ENCODE data around the gene GK2.

Gene GK2

GRCh38 chr4:79445371-79445781 is 37.3 kb upstream of the GK2 start (continued):
- TF ChIP-seq ZNF214 (tag by site-specific recombination; IDR thresholded peaks at IDR 0.05; ENCODE audit: borderline replicate concordance) (no peak), GFI1B (tag by site-specific recombination; IDR thresholded peaks at IDR 0.05) (no peak), ZNF37A (tag by site-specific recombination; IDR thresholded peaks at IDR 0.05) (no peak), ZNF26 (tag by site-specific recombination; IDR thresholded peaks at IDR 0.05) (no peak), WT1 (tag by site-specific recombination; IDR thresholded peaks at IDR 0.05) (peak; percentile 92), YY2 (tag by site-specific recombination; IDR thresholded peaks at IDR 0.05) (no peak), ZBTB44 (tag by site-specific recombination; IDR thresholded peaks at IDR 0.05) (no peak), OSR2 (tag by site-specific recombination; IDR thresholded peaks at IDR 0.05) (peak; percentile 59; the same call in 1 of the 2 replicates)

- Histone ChIP-seq H3K9me3 (ENCODE audit: control insufficient read depth, insufficient read depth, low read depth, low read length) (no peaks in the 10 kb centered on the region), H3K36me3 (ENCODE audit: control insufficient read depth in 2 of 2, insufficient read depth in 1 of 2, low read length in 2 of 2) (no peaks in the 10 kb centered on the region), H3K4me3 (ENCODE audit: low read depth, low read length) (no peak overlapping the region), H3K27ac (ENCODE audit: extremely low read depth, low read depth, low read length) (no peak overlapping the region), H3K4me1 (ENCODE audit: control insufficient read depth, insufficient read depth, low read length) (no peaks in the 10 kb centered on the region)
- no peak for TF ChIP-seq YY2 (tag by site-specific recombination; IDR thresholded peaks at IDR 0.05)
- no peak for TF ChIP-seq OVOL3 (tag by site-specific recombination; IDR thresholded peaks at IDR 0.05)
- no peak for TF ChIP-seq ZSCAN16 (tag by site-specific recombination; IDR thresholded peaks at IDR 0.05)
- TF ChIP-seq ZNF280D (tag by site-specific recombination; IDR thresholded peaks at IDR 0.05) = no peak
- TF ChIP-seq ZNF366 (tag by site-specific recombination; conservative IDR thresholded peaks at IDR 0.05) = no peak
- TF ChIP-seq ZNF549 (tag by site-specific recombination; IDR thresholded peaks at IDR 0.05) = no peak
- TF ChIP-seq ZNF768 (tag by site-specific recombination; IDR thresholded peaks at IDR 0.05) = no peak
- ChIA-PET CTCF (no interaction called here), POLR2A (no interaction called here)
Measured at GRCh38 chr4:79442422-79442821, 34.4 kb upstream of the GK2 start.

GRCh38 chr4:79439489-79439888 is 31.5 kb upstream of the GK2 start:
- Histone ChIP-seq H3K9me3 (ENCODE audit: control insufficient read depth, insufficient read depth, low read depth, low read length) (no peaks in the 10 kb centered on the region), H3K27ac (ENCODE audit: extremely low read depth, low read depth, low read length) (no peak overlapping the region), H3K36me3 (ENCODE audit: control insufficient read depth in 2 of 2, insufficient read depth in 1 of 2, low read length in 2 of 2) (no peaks in the 10 kb centered on the region), H3K4me3 (ENCODE audit: low read depth, low read length) (no peak overlapping the region), H3K4me1 (ENCODE audit: control insufficient read depth, insufficient read depth, low read length) (no peaks in the 10 kb centered on the region)
- no peak for TF ChIP-seq PRDM1 (tag by site-specific recombination; IDR thresholded peaks at IDR 0.05)
- ChIA-PET POLR2A (no interaction called here), CTCF (no interaction called here)

- CTCF ChIA-PET = no interaction called here
- no peak overlapping the region for H3K27ac ChIP-seq (ENCODE audit: extremely low read depth, low read depth, low read length)
- no peaks in the 10 kb centered on the region for H3K4me1 ChIP-seq (ENCODE audit: control insufficient read depth, insufficient read depth, low read length)
- H3K36me3 ChIP-seq (ENCODE audit: control insufficient read depth in 2 of 2, insufficient read depth in 1 of 2, low read length in 2 of 2) = no peaks in the 10 kb centered on the region
- no peak overlapping the region for H3K4me3 ChIP-seq (ENCODE audit: low read depth, low read length)
- POLR2A ChIA-PET = no interaction called here
- no peaks in the 10 kb centered on the region for H3K9me3 ChIP-seq (ENCODE audit: control insufficient read depth, insufficient read depth, low read depth, low read length)
- no peak for TF ChIP-seq ZNF146 (tag by site-specific recombination; IDR thresholded peaks at IDR 0.05)
- TF ChIP-seq KLF7 (tag by site-specific recombination; IDR thresholded peaks at IDR 0.05; ENCODE audit: borderline replicate concordance) = no peak
- TF ChIP-seq ZNF792 (tag by site-specific recombination; IDR thresholded peaks at IDR 0.05) = no peak
- no peak for TF ChIP-seq ZXDB (tag by site-specific recombination; IDR thresholded peaks at IDR 0.05)
- no peak for TF ChIP-seq PRDM1 (tag by site-specific recombination; IDR thresholded peaks at IDR 0.05)
- no peak for TF ChIP-seq ZSCAN16 (tag by site-specific recombination; IDR thresholded peaks at IDR 0.05)
- no peak for TF ChIP-seq ZNF394 (tag by site-specific recombination; IDR thresholded peaks at IDR 0.05; ENCODE audit: borderline replicate concordance)
- TF ChIP-seq ZSCAN5A (tag by site-specific recombination; IDR thresholded peaks at IDR 0.05) = no peak
- no peak for TF ChIP-seq ZSCAN4 (tag by site-specific recombination; IDR thresholded peaks at IDR 0.05)
Measured at GRCh38 chr4:79431839-79432238, 23.8 kb upstream of the GK2 start.

All from HEK293 (cell line).